ENCODE measurements around the gene NMNAT2.

GRCh38 chr1:183365676-183366075 is 52.5 kb downstream of the NMNAT2 start:
- TF ChIP-seq, protein P1, sequence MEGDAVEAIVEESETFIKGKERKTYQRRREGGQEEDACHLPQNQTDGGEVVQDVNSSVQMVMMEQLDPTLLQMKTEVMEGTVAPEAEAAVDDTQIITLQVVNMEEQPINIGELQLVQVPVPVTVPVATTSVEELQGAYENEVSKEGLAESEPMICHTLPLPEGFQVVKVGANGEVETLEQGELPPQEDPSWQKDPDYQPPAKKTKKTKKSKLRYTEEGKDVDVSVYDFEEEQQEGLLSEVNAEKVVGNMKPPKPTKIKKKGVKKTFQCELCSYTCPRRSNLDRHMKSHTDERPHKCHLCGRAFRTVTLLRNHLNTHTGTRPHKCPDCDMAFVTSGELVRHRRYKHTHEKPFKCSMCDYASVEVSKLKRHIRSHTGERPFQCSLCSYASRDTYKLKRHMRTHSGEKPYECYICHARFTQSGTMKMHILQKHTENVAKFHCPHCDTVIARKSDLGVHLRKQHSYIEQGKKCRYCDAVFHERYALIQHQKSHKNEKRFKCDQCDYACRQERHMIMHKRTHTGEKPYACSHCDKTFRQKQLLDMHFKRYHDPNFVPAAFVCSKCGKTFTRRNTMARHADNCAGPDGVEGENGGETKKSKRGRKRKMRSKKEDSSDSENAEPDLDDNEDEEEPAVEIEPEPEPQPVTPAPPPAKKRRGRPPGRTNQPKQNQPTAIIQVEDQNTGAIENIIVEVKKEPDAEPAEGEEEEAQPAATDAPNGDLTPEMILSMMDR (conservative IDR thresholded peaks at IDR 0.05; ENCODE audit: low read depth in 2 of 2), result no peak
- no peak for TF ChIP-seq POLR2AphosphoS5 (IDR thresholded peaks at IDR 0.05; ENCODE audit: low read depth)
- TF ChIP-seq EZH2phosphoT487 (IDR thresholded peaks at IDR 0.05; ENCODE audit: unreplicated experiment), result no peak
- TF ChIP-seq, protein P2, sequence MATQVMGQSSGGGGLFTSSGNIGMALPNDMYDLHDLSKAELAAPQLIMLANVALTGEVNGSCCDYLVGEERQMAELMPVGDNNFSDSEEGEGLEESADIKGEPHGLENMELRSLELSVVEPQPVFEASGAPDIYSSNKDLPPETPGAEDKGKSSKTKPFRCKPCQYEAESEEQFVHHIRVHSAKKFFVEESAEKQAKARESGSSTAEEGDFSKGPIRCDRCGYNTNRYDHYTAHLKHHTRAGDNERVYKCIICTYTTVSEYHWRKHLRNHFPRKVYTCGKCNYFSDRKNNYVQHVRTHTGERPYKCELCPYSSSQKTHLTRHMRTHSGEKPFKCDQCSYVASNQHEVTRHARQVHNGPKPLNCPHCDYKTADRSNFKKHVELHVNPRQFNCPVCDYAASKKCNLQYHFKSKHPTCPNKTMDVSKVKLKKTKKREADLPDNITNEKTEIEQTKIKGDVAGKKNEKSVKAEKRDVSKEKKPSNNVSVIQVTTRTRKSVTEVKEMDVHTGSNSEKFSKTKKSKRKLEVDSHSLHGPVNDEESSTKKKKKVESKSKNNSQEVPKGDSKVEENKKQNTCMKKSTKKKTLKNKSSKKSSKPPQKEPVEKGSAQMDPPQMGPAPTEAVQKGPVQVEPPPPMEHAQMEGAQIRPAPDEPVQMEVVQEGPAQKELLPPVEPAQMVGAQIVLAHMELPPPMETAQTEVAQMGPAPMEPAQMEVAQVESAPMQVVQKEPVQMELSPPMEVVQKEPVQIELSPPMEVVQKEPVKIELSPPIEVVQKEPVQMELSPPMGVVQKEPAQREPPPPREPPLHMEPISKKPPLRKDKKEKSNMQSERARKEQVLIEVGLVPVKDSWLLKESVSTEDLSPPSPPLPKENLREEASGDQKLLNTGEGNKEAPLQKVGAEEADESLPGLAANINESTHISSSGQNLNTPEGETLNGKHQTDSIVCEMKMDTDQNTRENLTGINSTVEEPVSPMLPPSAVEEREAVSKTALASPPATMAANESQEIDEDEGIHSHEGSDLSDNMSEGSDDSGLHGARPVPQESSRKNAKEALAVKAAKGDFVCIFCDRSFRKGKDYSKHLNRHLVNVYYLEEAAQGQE (IDR thresholded peaks at IDR 0.05; ENCODE audit: unreplicated experiment), result no peak
- TF ChIP-seq, protein P3, sequence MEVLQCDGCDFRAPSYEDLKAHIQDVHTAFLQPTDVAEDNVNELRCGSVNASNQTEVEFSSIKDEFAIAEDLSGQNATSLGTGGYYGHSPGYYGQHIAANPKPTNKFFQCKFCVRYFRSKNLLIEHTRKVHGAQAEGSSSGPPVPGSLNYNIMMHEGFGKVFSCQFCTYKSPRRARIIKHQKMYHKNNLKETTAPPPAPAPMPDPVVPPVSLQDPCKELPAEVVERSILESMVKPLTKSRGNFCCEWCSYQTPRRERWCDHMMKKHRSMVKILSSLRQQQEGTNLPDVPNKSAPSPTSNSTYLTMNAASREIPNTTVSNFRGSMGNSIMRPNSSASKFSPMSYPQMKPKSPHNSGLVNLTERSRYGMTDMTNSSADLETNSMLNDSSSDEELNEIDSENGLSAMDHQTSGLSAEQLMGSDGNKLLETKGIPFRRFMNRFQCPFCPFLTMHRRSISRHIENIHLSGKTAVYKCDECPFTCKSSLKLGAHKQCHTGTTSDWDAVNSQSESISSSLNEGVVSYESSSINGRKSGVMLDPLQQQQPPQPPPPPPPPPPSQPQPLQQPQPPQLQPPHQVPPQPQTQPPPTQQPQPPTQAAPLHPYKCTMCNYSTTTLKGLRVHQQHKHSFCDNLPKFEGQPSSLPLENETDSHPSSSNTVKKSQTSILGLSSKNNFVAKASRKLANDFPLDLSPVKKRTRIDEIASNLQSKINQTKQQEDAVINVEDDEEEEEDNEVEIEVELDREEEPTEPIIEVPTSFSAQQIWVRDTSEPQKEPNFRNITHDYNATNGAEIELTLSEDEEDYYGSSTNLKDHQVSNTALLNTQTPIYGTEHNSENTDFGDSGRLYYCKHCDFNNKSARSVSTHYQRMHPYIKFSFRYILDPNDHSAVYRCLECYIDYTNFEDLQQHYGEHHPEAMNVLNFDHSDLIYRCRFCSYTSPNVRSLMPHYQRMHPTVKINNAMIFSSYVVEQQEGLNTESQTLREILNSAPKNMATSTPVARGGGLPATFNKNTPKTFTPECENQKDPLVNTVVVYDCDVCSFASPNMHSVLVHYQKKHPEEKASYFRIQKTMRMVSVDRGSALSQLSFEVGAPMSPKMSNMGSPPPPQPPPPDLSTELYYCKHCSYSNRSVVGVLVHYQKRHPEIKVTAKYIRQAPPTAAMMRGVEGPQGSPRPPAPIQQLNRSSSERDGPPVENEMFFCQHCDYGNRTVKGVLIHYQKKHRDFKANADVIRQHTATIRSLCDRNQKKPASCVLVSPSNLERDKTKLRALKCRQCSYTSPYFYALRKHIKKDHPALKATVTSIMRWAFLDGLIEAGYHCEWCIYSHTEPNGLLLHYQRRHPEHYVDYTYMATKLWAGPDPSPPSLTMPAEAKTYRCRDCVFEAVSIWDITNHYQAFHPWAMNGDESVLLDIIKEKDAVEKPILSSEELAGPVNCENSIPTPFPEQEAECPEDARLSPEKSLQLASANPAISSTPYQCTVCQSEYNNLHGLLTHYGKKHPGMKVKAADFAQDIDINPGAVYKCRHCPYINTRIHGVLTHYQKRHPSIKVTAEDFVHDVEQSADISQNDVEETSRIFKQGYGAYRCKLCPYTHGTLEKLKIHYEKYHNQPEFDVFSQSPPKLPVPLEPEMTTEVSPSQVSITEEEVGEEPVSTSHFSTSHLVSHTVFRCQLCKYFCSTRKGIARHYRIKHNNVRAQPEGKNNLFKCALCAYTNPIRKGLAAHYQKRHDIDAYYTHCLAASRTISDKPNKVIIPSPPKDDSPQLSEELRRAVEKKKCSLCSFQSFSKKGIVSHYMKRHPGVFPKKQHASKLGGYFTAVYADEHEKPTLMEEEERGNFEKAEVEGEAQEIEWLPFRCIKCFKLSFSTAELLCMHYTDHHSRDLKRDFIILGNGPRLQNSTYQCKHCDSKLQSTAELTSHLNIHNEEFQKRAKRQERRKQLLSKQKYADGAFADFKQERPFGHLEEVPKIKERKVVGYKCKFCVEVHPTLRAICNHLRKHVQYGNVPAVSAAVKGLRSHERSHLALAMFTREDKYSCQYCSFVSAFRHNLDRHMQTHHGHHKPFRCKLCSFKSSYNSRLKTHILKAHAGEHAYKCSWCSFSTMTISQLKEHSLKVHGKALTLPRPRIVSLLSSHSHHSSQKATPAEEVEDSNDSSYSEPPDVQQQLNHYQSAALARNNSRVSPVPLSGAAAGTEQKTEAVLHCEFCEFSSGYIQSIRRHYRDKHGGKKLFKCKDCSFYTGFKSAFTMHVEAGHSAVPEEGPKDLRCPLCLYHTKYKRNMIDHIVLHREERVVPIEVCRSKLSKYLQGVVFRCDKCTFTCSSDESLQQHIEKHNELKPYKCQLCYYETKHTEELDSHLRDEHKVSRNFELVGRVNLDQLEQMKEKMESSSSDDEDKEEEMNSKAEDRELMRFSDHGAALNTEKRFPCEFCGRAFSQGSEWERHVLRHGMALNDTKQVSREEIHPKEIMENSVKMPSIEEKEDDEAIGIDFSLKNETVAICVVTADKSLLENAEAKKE (CRISPR knock-in tag; IDR thresholded peaks at IDR 0.05), result no peak
- TF ChIP-seq, protein P4, sequence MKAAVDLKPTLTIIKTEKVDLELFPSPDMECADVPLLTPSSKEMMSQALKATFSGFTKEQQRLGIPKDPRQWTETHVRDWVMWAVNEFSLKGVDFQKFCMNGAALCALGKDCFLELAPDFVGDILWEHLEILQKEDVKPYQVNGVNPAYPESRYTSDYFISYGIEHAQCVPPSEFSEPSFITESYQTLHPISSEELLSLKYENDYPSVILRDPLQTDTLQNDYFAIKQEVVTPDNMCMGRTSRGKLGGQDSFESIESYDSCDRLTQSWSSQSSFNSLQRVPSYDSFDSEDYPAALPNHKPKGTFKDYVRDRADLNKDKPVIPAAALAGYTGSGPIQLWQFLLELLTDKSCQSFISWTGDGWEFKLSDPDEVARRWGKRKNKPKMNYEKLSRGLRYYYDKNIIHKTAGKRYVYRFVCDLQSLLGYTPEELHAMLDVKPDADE (IDR thresholded peaks at IDR 0.05), result no peak
- TF ChIP-seq CREB1 (CRISPR knock-in tag; IDR thresholded peaks at IDR 0.05; ENCODE audit: low read depth), result no peak
- TF ChIP-seq EZH2 (IDR thresholded peaks at IDR 0.05; ENCODE audit: low read depth, unreplicated experiment), result no peak
- no peak for TF ChIP-seq ZNF114 (CRISPR knock-in tag; IDR thresholded peaks at IDR 0.05)
